IgD-negative memory B cell (primary cell): ENCODE data around the gene RPL22. TPM values are rescaled to one million over a fixed set of nuclear protein-coding genes. Genes with fewer than 3 reads are reported as not detected.
A peak's percentile ranks its signal among the peaks of the same experiment; 100 is the strongest.

Source experiments
- H3K27ac Mint-ChIP-seq, 3 donors: one replicate each; pipeline ENCODE4 v1.8.0; 2020 to 2022; ENCODE audit warnings: mild to moderate bottlenecking in 3 of 3, mixed read lengths in 3 of 3, moderate library complexity in 1 of 3
- H3K27me3 Mint-ChIP-seq: one replicate; pipeline ENCODE4 v1.8.0; 2021; ENCODE audit warnings: mixed read lengths
- H3K36me3 Mint-ChIP-seq: one replicate; pipeline ENCODE4 v1.8.0; 2020; ENCODE audit warnings: mild to moderate bottlenecking, mixed read lengths
- H3K4me1 Mint-ChIP-seq, 3 donors: one replicate each; pipeline ENCODE4 v1.8.0; 2020 to 2022; ENCODE audit warnings: mixed read lengths in 3 of 3, mild to moderate bottlenecking in 1 of 3
- H3K4me3 Mint-ChIP-seq, 4 donors: one replicate each; pipeline ENCODE4 v1.8.0; 2020 to 2022; ENCODE audit warnings: mild to moderate bottlenecking in 4 of 4, mixed read lengths in 4 of 4, moderate library complexity in 3 of 4
- H3K9me3 Mint-ChIP-seq, 3 donors: one replicate each; pipeline ENCODE4 v1.8.0; 2020 to 2021; ENCODE audit warnings: mixed read lengths in 3 of 3, mild to moderate bottlenecking in 1 of 3
- polyA plus RNA-seq: library from polyadenylated mRNA; unstranded; fragments of 300-500 nt; fragmentation: Illumina TruSeq; gene quantifications from one replicate; pipeline ENCODE4 v1.2.3, GENCODE V29; 2021

RPL22 gene
- polyA plus RNA-seq, 1 donor from 2014 or later, result 302 TPM

GRCh38 chr1:6176779-6177178, 22.6 kb downstream of the RPL22 start:
- Mint-ChIP-seq H3K27me3 (peaks cover 35% of the 10 kb centered on the region), H3K36me3 (no peaks in the 10 kb centered on the region), H3K27ac (no peak overlapping the region), H3K4me1 (peaks cover 7 to 9% (median 8%) of the 10 kb centered on the region in 3 donors), H3K4me3 (peak overlapping the region in 1 of 4 donors; percentile 32), H3K9me3 (no peaks in the 10 kb centered on the region)

GRCh38 chr1:6175411-6175828, 24.0 kb downstream of the RPL22 start:
- Mint-ChIP-seq H3K4me1 (peaks cover 0 to 2% (median 0%) of the 10 kb centered on the region in 3 donors), H3K27ac (no peak overlapping the region), H3K27me3 (peaks cover 29% of the 10 kb centered on the region), H3K36me3 (no peaks in the 10 kb centered on the region), H3K4me3 (no peak overlapping the region), H3K9me3 (no peaks in the 10 kb centered on the region)

DNA sequence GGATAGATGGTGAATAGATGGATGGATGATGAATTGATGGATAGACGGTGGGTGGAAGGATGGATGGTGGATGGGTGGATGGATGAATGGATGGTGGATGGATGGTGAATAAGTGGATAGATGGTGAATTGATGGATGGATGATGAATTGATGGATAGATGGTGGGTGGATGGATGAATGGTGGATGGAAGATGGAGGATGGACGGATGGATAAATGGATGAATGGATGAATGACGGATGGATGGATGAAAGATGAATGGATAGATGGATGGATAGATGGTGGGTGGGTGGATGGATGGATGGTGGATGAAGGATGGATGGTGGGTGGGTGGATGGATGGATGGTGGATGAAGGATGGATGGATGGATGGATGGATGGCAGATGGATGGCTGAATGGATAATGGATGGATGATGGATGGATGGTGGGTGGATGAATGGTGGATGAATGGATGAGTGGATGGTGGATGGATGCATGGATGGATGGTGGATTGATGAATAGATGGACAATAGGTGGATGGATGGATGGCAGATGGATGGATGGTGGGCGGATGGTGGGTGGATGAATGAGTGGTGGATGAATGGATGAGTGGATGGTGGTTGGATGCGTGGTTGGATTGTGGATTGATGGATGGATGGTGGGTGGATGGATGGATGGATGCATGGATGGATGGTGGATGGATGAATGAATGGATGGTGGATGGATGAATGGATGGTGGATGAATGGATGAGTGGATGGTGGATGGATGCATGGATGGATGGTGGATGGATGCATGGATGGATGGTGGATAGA, 24.6 kb downstream of the RPL22 start:
- peaks cover 0 to 2% (median 0%) of the 10 kb centered on the region in 3 donors for H3K4me1 Mint-ChIP-seq
- H3K4me3 Mint-ChIP-seq, result no peak overlapping the region
- H3K9me3 Mint-ChIP-seq, result no peaks in the 10 kb centered on the region

DNA sequence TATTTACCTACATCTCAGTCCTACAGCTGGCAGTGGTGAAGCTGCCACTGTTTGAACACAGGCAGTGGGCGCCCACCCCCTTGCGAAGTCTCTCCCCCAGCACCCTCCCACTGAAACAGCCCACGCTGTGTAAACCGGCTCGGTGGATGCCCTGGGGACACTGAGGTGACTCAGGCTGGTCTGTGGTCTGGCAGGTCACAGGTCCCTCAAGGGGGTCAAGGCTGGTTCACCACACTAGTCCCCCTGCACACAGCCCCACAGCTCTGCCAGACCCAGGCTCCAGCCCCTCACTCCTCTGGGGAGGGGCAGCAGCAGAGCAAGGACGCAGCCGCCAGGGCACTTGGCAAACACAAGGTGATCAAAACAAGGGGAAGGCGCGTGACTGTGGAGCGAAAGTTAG, 26.8 kb downstream of the RPL22 start:
- Mint-ChIP-seq H3K27ac (no peak overlapping the region), H3K4me3 (no peak overlapping the region), H3K4me1 (no peaks in the 10 kb centered on the region), H3K27me3 (peaks cover 22% of the 10 kb centered on the region), H3K36me3 (no peaks in the 10 kb centered on the region), H3K9me3 (no peaks in the 10 kb centered on the region)

More for the DNA sequence above, 24.6 kb downstream of the RPL22 start:
- peaks cover 30% of the 10 kb centered on the region for H3K27me3 Mint-ChIP-seq
- no peak overlapping the region for H3K27ac Mint-ChIP-seq
- H3K36me3 Mint-ChIP-seq, result no peaks in the 10 kb centered on the region

DNA sequence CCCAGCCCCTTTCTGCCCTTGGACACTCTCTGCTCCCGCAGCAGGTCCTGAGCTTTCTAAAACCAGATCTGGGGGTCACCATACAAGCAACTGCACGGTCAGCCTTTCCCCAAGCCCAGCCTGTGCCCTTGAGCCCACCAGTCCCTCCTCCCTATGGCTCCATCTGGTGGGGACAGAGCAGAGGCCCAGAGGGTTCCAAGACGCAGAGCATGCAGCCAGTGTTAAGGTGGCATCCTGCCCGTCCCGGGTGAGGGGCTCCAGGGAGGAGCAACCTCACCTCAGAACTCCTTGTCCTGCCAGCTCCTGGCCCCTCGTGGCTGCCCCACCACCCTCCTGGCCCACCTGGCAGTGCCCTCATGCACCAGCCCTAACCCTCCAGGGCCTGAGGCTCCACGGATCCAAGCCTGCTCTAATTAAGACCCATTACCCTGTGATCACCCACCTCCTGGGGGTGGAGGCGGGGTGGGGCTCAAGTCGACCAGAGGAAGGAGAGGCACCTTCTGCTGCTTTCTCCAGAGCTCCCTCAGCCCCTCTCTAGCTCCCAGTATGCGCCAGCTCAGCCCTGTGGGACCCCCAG, 27.8 kb downstream of the RPL22 start:
- H3K27me3 Mint-ChIP-seq, result peaks cover 20% of the 10 kb centered on the region
- H3K36me3 Mint-ChIP-seq, result no peaks in the 10 kb centered on the region
- H3K27ac Mint-ChIP-seq, result no peak overlapping the region
- no peaks in the 10 kb centered on the region for H3K9me3 Mint-ChIP-seq
- H3K4me1 Mint-ChIP-seq, result no peaks in the 10 kb centered on the region
- no peak overlapping the region for H3K4me3 Mint-ChIP-seq

- Mint-ChIP-seq H3K9me3 (no peaks in the 10 kb centered on the region), H3K27ac (no peak overlapping the region), H3K27me3 (peaks cover 17% of the 10 kb centered on the region), H3K4me3 (no peak overlapping the region), H3K36me3 (no peaks in the 10 kb centered on the region), H3K4me1 (no peaks in the 10 kb centered on the region)
Observed at GRCh38 chr1:6170742-6171201, 28.6 kb downstream of the RPL22 start.

GRCh38 chr1:6170116-6170741, 29.2 kb downstream of the RPL22 start:
- no peaks in the 10 kb centered on the region for H3K4me1 Mint-ChIP-seq
- H3K4me3 Mint-ChIP-seq, result no peak overlapping the region
- H3K36me3 Mint-ChIP-seq, result no peaks in the 10 kb centered on the region
- H3K9me3 Mint-ChIP-seq, result no peaks in the 10 kb centered on the region
- H3K27ac Mint-ChIP-seq, result no peak overlapping the region
- peaks cover 17% of the 10 kb centered on the region for H3K27me3 Mint-ChIP-seq

GRCh38 chr1:6168947-6169586, 30.3 kb downstream of the RPL22 start:
- no peaks in the 10 kb centered on the region for H3K36me3 Mint-ChIP-seq
- H3K27ac Mint-ChIP-seq, result no peak overlapping the region
- H3K9me3 Mint-ChIP-seq, result no peaks in the 10 kb centered on the region
- no peak overlapping the region for H3K4me3 Mint-ChIP-seq
- H3K4me1 Mint-ChIP-seq, result no peaks in the 10 kb centered on the region
- peaks cover 21% of the 10 kb centered on the region for H3K27me3 Mint-ChIP-seq

DNA sequence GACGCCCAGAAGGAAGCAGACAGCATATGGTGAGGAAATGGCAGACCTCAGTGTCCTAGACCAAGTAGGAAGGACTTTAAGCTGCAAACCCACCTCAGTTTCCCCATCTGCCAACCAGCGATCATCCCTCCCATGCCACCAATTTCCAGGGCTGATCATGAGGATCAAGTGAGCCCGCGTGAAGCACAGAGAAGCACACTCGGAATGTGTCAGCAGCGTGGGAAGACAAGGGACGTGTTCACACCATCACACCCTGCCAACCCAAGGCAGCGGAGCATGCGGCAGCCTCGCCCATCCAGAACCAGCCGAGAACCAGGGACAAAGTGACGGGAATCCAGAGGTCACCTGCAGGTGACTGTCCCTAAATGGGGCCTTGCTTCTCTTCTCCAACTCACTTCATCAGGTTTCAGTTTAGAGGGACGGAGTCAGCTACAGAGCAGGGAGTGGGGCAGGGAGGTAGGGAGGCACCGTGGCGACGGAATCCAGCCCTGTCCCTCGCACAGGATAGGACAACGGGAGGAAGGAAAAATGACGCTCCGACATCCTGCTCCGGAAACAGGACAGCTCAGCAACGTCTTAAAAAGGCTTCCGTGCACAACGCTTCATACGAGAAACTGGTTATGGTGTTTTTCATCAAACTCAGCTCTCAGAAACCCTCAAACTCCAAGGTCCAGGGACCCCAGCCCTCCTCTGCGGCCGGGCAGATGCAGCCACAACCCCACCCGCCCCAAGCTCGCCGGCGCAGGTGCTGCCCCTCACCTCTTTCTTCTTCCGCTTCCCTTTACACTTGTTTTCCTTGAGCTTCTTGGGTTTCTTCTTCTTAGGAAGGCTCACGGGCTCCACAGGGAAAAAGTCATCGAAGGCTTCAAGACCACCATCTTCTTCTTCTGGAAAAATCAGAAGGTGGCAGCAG, 31.7 kb downstream of the RPL22 start:
- no peak overlapping the region for H3K27ac Mint-ChIP-seq
- no peak overlapping the region for H3K4me3 Mint-ChIP-seq
- H3K36me3 Mint-ChIP-seq, result no peaks in the 10 kb centered on the region
- no peaks in the 10 kb centered on the region for H3K9me3 Mint-ChIP-seq
- H3K27me3 Mint-ChIP-seq, result peaks cover 28% of the 10 kb centered on the region
- H3K4me1 Mint-ChIP-seq, result no peaks in the 10 kb centered on the region

DNA sequence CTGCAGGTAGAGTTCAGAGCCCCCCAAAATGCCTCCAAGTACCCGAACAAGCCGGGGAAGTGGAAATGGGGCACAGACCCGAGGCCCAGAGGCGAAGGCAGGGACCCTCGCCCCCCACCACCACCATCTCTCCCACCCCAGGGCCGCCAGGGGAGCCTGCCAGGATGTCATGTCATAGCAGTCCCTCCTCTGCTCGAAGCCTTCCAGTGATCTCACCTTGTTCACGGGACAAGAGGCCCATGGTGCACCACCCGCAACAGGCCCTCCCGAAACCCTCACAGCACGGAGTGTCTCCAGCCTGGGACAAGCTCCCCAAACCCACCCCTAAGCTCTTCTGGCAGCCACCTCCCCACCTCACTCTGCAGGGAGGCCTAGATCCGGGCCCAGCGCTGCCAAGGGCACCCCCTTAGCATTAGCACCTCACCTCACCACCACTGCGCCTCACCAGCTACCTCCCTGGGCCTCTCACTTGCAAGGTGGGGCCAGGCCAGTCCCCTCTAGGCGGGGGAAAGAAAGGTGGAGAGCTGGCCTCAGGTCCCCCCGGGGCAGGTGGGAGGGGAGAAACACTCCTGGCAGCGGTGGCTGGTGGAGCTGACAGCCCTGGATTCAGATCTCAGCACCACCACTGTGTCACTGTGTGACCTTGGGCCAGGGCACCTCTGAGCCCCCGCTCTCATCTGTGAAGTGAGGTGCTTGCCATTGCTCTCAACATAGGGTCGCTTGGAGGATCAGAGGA, 32.6 kb downstream of the RPL22 start:
- Mint-ChIP-seq H3K36me3 (no peaks in the 10 kb centered on the region), H3K4me1 (no peaks in the 10 kb centered on the region), H3K27ac (no peak overlapping the region), H3K9me3 (no peaks in the 10 kb centered on the region), H3K4me3 (no peak overlapping the region), H3K27me3 (peaks cover 31% of the 10 kb centered on the region)

GRCh38 chr1:6166221-6166620, 33.2 kb downstream of the RPL22 start:
- Mint-ChIP-seq H3K36me3 (no peaks in the 10 kb centered on the region), H3K4me3 (no peak overlapping the region), H3K4me1 (no peaks in the 10 kb centered on the region), H3K9me3 (no peaks in the 10 kb centered on the region), H3K27me3 (peaks cover 30% of the 10 kb centered on the region), H3K27ac (no peak overlapping the region)

DNA sequence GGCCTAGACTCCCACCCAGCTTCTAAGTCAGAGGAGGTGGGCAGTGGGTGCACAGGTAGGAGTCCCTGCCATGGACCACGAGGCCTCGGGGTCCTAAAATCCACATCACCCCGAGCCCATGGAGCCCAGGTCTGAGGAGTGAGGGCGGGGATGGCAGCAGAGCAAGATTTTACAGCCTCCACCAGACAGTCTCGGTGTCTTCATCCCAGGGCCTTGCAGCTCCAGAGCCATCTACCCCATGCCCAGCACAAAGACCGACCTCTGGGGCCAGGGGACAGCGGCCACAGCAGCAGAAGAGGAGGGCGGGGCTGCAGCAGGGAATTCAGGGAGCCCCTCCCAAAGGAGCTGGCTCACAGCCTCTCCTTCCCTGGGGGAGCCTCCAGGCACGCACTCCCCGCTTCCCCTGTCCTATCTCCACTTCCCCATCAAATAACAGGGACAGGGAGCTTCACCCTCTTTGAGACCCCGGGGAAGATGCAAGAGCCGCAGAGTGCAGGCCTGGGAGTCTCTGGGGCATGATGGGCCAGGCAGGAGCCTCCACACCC, 33.9 kb downstream of the RPL22 start:
- Mint-ChIP-seq H3K4me3 (no peak overlapping the region), H3K27me3 (peaks cover 30% of the 10 kb centered on the region), H3K4me1 (no peaks in the 10 kb centered on the region), H3K36me3 (peaks cover 2% of the 10 kb centered on the region), H3K27ac (no peak overlapping the region), H3K9me3 (no peaks in the 10 kb centered on the region)

DNA sequence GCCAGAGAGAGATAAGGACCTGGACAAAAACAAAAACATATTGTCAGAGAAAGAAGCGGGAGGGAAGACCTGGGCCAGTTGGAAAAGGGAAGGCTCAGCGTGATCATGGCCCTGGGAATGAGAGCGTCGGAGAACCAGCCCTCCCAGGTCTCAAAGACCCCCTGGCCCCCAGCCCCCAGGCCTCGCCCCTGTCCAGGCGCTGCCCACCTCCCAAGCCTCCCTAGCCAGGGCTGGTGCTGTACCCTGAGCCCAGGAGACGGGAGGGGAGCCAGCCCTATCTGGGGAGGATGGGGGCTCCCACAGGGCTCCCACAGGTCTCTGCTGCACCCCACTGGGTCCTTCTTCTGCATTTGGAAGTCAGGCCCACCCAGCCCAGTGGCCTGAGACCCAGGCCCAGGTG, 34.4 kb downstream of the RPL22 start:
- Mint-ChIP-seq H3K9me3 (no peaks in the 10 kb centered on the region), H3K27ac (no peak overlapping the region), H3K4me1 (no peaks in the 10 kb centered on the region), H3K27me3 (peaks cover 30% of the 10 kb centered on the region), H3K36me3 (peaks cover 2% of the 10 kb centered on the region), H3K4me3 (no peak overlapping the region)
